Measurements from ENCODE around the gene TESK2. TPM values are rescaled to one million over a fixed set of nuclear protein-coding genes. Genes with fewer than 3 reads are reported as not detected.
"Not testable (repeated sequence)": the region's sequence is repeated elsewhere in the genome, so short reads cannot be mapped to it uniquely, and the experiment has no call there.

TESK2 gene
- total RNA-seq, 1 donor from 2014 or later, result 8.0 TPM

DNA sequence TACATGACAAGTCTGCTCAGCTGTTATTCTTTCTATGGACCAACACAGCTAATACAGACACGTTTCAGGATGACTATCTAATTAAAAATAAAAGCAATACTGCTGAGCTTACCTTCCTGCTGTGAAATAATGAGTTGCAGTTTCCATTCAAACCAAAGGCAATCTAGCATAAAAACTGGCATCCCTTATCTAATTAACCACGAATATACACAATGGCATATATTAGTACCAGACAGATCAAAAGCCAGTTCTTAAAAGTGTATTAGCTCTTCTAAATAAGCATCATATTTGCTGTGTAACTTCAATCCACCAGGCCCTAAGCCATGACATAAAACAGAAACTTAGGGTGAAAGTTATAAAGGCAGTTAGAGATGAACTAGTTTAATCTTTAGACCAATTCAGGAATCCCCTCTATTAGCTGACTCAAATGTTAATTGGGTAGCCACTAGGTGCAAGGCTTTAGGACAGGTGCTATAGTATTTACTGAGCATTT lies 20.6 kb downstream of the TESK2 start:
- H3K4me3 Mint-ChIP-seq (ENCODE audit: unreplicated experiment), result no peak overlapping the region
- H3K27ac Mint-ChIP-seq (ENCODE audit: unreplicated experiment), result no peak overlapping the region
- TF ChIP-seq, protein P1, sequence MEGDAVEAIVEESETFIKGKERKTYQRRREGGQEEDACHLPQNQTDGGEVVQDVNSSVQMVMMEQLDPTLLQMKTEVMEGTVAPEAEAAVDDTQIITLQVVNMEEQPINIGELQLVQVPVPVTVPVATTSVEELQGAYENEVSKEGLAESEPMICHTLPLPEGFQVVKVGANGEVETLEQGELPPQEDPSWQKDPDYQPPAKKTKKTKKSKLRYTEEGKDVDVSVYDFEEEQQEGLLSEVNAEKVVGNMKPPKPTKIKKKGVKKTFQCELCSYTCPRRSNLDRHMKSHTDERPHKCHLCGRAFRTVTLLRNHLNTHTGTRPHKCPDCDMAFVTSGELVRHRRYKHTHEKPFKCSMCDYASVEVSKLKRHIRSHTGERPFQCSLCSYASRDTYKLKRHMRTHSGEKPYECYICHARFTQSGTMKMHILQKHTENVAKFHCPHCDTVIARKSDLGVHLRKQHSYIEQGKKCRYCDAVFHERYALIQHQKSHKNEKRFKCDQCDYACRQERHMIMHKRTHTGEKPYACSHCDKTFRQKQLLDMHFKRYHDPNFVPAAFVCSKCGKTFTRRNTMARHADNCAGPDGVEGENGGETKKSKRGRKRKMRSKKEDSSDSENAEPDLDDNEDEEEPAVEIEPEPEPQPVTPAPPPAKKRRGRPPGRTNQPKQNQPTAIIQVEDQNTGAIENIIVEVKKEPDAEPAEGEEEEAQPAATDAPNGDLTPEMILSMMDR (IDR thresholded peaks at IDR 0.05; ENCODE audit: unreplicated experiment), result no peak
- no peaks in the 10 kb centered on the region for H3K9me3 Mint-ChIP-seq (ENCODE audit: unreplicated experiment)
- no peaks in the 10 kb centered on the region for H3K36me3 Mint-ChIP-seq (ENCODE audit: low read depth, unreplicated experiment)
- no peaks in the 10 kb centered on the region for H3K27me3 Mint-ChIP-seq (ENCODE audit: unreplicated experiment)
- H3K4me1 Mint-ChIP-seq (ENCODE audit: unreplicated experiment), result peaks cover 3% of the 10 kb centered on the region
- DNase-seq (ENCODE audit: low spot score), result no peak

DNA sequence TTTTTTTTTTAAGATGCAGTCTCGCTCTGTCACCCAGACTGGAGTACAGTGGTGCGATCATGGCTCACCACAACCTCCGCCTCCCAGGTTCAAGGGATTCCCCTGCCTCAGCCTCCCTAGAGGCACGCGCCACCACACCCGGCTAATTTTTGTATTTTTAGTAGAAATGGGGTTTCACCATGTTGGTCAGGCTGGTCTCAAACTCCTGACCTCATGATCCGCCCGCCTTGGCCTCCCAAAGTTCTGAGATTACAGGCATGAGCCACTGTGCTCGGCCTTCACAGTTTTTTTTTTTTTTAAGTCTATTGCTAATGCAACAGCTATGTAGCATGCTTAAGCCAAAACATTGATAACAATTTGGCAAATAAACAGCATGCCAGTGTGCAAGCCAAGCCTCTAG lies 23.6 kb downstream of the TESK2 start:
- DNase-seq (ENCODE audit: low spot score); H3K36me3 Mint-ChIP-seq (ENCODE audit: low read depth, unreplicated experiment); H3K27ac Mint-ChIP-seq (ENCODE audit: unreplicated experiment); H3K4me3 Mint-ChIP-seq (ENCODE audit: unreplicated experiment); H3K27me3 Mint-ChIP-seq (ENCODE audit: unreplicated experiment); H3K9me3 Mint-ChIP-seq (ENCODE audit: unreplicated experiment); H3K4me1 Mint-ChIP-seq (ENCODE audit: unreplicated experiment): not testable (repeated sequence)

DNA sequence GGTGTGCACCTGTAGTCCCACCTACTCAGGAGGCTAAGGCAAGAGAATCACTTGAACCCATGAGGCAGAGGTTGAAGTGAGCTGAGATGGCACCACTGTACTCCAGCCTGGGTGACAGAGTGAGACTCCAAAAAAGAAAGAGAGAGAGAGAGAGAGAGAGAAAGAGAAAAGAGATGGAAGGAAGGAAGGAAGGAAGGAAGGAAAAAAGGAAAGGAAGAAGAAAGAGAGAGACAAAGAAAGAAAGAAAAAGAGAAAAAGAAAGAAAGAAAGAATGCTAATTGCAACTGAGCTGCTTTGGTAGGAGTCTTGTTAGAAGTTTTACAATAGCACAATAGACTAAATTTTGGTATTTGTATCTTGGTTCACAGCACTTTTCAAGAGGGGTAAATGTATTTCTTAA lies 25.7 kb downstream of the TESK2 start:
- no peak overlapping the region for H3K4me3 Mint-ChIP-seq (ENCODE audit: unreplicated experiment)
- H3K4me1 Mint-ChIP-seq (ENCODE audit: unreplicated experiment), result no peaks in the 10 kb centered on the region
- H3K36me3 Mint-ChIP-seq (ENCODE audit: low read depth, unreplicated experiment), result no peaks in the 10 kb centered on the region
- no peaks in the 10 kb centered on the region for H3K27me3 Mint-ChIP-seq (ENCODE audit: unreplicated experiment)
- TF ChIP-seq, protein P1 (IDR thresholded peaks at IDR 0.05; ENCODE audit: unreplicated experiment), result no peak
- DNase-seq (ENCODE audit: low spot score), result no peak
- no peak overlapping the region for H3K27ac Mint-ChIP-seq (ENCODE audit: unreplicated experiment)
- H3K9me3 Mint-ChIP-seq (ENCODE audit: unreplicated experiment), result no peaks in the 10 kb centered on the region

DNA sequence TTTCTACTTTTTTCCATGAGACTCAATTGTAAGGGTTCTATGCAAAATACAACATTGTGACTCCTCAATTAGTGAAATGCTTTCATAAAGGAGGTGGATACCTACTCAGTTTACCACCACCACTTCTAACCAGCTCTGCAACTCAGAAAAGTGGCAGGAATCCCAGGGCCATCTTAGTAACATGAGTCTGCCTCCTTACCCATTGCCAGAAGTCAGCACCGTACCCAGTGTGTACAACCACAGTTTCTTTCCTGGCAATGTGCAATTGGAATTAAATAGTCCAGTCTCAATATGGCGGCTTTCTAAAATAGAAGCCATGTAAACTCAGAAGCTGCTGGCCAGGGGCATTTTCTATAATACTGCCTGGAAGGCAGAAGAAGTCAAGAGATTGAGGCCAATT lies 32.1 kb downstream of the TESK2 start:
- H3K36me3 Mint-ChIP-seq (ENCODE audit: low read depth, unreplicated experiment), result no peaks in the 10 kb centered on the region
- DNase-seq (ENCODE audit: low spot score), result no peak
- TF ChIP-seq, protein P1 (IDR thresholded peaks at IDR 0.05; ENCODE audit: unreplicated experiment), result no peak
- H3K27me3 Mint-ChIP-seq (ENCODE audit: unreplicated experiment), result no peaks in the 10 kb centered on the region
- H3K4me3 Mint-ChIP-seq (ENCODE audit: unreplicated experiment), result no peak overlapping the region
- no peak overlapping the region for H3K27ac Mint-ChIP-seq (ENCODE audit: unreplicated experiment)
- H3K9me3 Mint-ChIP-seq (ENCODE audit: unreplicated experiment), result no peaks in the 10 kb centered on the region
- peaks cover 12% of the 10 kb centered on the region for H3K4me1 Mint-ChIP-seq (ENCODE audit: unreplicated experiment)

DNA sequence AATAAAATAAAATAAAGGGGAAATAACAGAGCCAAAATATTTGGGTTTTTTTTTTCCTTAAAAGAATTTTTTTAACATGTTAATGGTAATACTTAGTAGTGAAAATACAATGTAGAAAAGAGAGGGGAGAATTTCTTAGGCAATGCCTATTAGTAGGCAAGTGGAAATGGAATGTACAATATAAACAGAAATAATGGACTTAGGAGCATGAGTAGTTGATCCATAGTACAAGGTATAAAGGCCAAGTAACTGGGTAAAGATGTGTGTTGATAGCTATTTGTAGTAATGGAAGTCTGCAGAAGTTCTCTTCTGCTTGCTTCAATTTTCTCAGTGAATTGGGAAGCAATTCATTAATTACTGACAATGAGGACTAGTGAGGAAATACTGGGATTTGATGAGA lies 34.4 kb downstream of the TESK2 start:
- Mint-ChIP-seq H3K4me3 (ENCODE audit: unreplicated experiment) (no peak overlapping the region), H3K27me3 (ENCODE audit: unreplicated experiment) (no peaks in the 10 kb centered on the region)

More for the DNA sequence above, 34.4 kb downstream of the TESK2 start:
- no peak overlapping the region for H3K27ac Mint-ChIP-seq (ENCODE audit: unreplicated experiment)
- H3K36me3 Mint-ChIP-seq (ENCODE audit: low read depth, unreplicated experiment), result no peaks in the 10 kb centered on the region
- no peaks in the 10 kb centered on the region for H3K9me3 Mint-ChIP-seq (ENCODE audit: unreplicated experiment)
- H3K4me1 Mint-ChIP-seq (ENCODE audit: unreplicated experiment), result peaks cover 15% of the 10 kb centered on the region
- DNase-seq (ENCODE audit: low spot score), result no peak
- TF ChIP-seq, protein P1 (IDR thresholded peaks at IDR 0.05; ENCODE audit: unreplicated experiment), result no peak
